HepG2 (cell line): Measurements from ENCODE around the gene FANCE. TPM values are rescaled to one million over a fixed set of nuclear protein-coding genes. Genes with fewer than 3 reads are reported as not detected.

ENCODE experiments used
- AKNA ChIP-seq: sonication (generic); formaldehyde crosslinking; IDR thresholded peaks from 2 replicates; pipeline ENCODE4 v1.4.0; 2020; ENCODE audit warnings: missing genetic modification reagents, borderline replicate concordance
- ATF6 ChIP-seq: sonication (generic); formaldehyde crosslinking; conservative IDR thresholded peaks from 2 replicates; pipeline ENCODE4 v1.4.0; 2020; ENCODE audit warnings: missing genetic modification reagents
- BRD4 ChIP-seq: sonication (generic); formaldehyde crosslinking; IDR thresholded peaks from 2 replicates; pipeline ENCODE4 v1.4.0; 2020; ENCODE audit warnings: missing genetic modification reagents
- CBX1 ChIP-seq: IDR thresholded peaks from one replicate; pipeline ENCODE4 v1.6.1; 2016; ENCODE audit warnings: antibody characterized with exemption, low read depth
- FOXA3 ChIP-seq: IDR thresholded peaks from 2 replicates; pipeline ENCODE4 v1.6.1; 2016; ENCODE audit warnings: missing genetic modification reagents, missing compliant biosample characterization
- HIVEP1 ChIP-seq: sonication (generic); formaldehyde crosslinking; IDR thresholded peaks from 2 replicates; pipeline ENCODE4 v1.4.0; 2020; ENCODE audit warnings: mild to moderate bottlenecking, missing genetic modification reagents
- MED1 ChIP-seq: sonication (generic); formaldehyde crosslinking; IDR thresholded peaks from 2 replicates; pipeline ENCODE4 v1.4.0; 2020; ENCODE audit warnings: missing genetic modification reagents
- MIER2 ChIP-seq: IDR thresholded peaks from 2 replicates; pipeline ENCODE4 v1.6.1; 2016; ENCODE audit warnings: missing biosample characterization, missing genetic modification reagents
- PCBP1 ChIP-seq: fragments of 200-400 bp; formaldehyde crosslinking; IDR thresholded peaks from 2 replicates; pipeline ENCODE4 v1.6.1; 2017; ENCODE audit warnings: mild to moderate bottlenecking, low read depth, low read length, borderline replicate concordance
- PPARG ChIP-seq: conservative IDR thresholded peaks from 2 replicates; pipeline ENCODE4 v1.6.1; 2016; ENCODE audit warnings: missing biosample characterization, missing genetic modification reagents
- YEATS2 ChIP-seq: sonication (generic); formaldehyde crosslinking; IDR thresholded peaks from 2 replicates; pipeline ENCODE4 v1.4.0; 2020; ENCODE audit warnings: missing genetic modification reagents, borderline replicate concordance
- YY1 ChIP-seq: IDR thresholded peaks from 2 replicates; pipeline ENCODE4 v1.6.1; 2011; ENCODE audit warnings: low read length, low read depth, moderate library complexity, mild to moderate bottlenecking; ENCODE audit not compliant: insufficient read depth, insufficient replicate concordance
- ZMAT3 ChIP-seq: sonication (generic); formaldehyde crosslinking; conservative IDR thresholded peaks from 2 replicates; pipeline ENCODE4 v1.7.0; 2021; ENCODE audit warnings: missing genetic modification reagents
- ZNF616 ChIP-seq: sonication (generic); formaldehyde crosslinking; IDR thresholded peaks from 2 replicates; pipeline ENCODE4 v1.5.0; 2020; ENCODE audit warnings: low read depth, mild to moderate bottlenecking, missing genetic modification reagents
- ZZZ3 ChIP-seq: sonication (generic); formaldehyde crosslinking; IDR thresholded peaks from 2 replicates; pipeline ENCODE4 v1.4.0; 2020; ENCODE audit warnings: missing genetic modification reagents, mild to moderate bottlenecking, borderline replicate concordance
- polyA plus RNA-seq, 8 experiments: library from polyadenylated mRNA; depleted of rRNA in 3 of 8; stranded (reverse) in 7 of 8; unstranded in 1 of 8; fragments of >200 nt; fragmentation: Illumina TruSeq in 4 of 8; extraction: Trizol in 4 of 8; gene quantifications; 2 replicates each; pipeline versions ENCODE4 v1.2.1 to v1.2.3, GENCODE V29; 2011 to 2016; ENCODE audit warnings: low read depth in 4 of 8, missing spikeins in 1 of 8, mixed read lengths in 1 of 8; ENCODE audit not compliant: insufficient read depth in 1 of 8
- total RNA-seq, 5 experiments: library from RNA; depleted of rRNA; stranded (reverse); fragments of >200 nt; fragmentation: Illumina TruSeq; extraction: Trizol; gene quantifications; 2 replicates each; pipeline ENCODE4 v1.2.3, GENCODE V29; 2016; ENCODE audit warnings: low read depth in 1 of 5
- TF ChIP-seq, protein P1 (sequence below): sonication (generic); formaldehyde crosslinking; IDR thresholded peaks from 2 replicates; pipeline ENCODE4 v1.4.0; 2020; ENCODE audit warnings: mild to moderate bottlenecking, missing genetic modification reagents

Gene FANCE
- total and polyA plus RNA-seq, 2 of the 13 experiments (the other 11 are each of a cell fraction or from before 2014, with no cell fraction given) = 7.1 to 11.2 TPM

- TF ChIP-seq YEATS2 (CRISPR knock-in tag) = 0 out of 2 replicates have a peak, but pooled peaks have one; percentile 2
- TF ChIP-seq MIER2 (CRISPR knock-in tag) = no peak
- no peak for TF ChIP-seq HIVEP1 (CRISPR knock-in tag)
- peak; percentile 33; the same call in 1 of the 2 replicates for TF ChIP-seq MED1
- peak; percentile 28; the same call in 1 of the 2 replicates for TF ChIP-seq PCBP1
- no peak for TF ChIP-seq CBX1
- TF ChIP-seq YY1 = peak; percentile 37
- no peak; the same call in 1 of the 2 replicates for TF ChIP-seq ATF6 (CRISPR knock-in tag)
- TF ChIP-seq FOXA3 (CRISPR knock-in tag) = no peak
- TF ChIP-seq AKNA (CRISPR knock-in tag) = no peak
- TF ChIP-seq ZNF616 (CRISPR knock-in tag) = no peak
- peak; percentile 40; the same call in 1 of the 2 replicates for TF ChIP-seq ZMAT3 (CRISPR knock-in tag)
- TF ChIP-seq PPARG = no peak
- no peak for TF ChIP-seq ZZZ3 (CRISPR knock-in tag)
- no peak; the same call in 1 of the 2 replicates for TF ChIP-seq BRD4 (CRISPR knock-in tag)
- TF ChIP-seq, protein P1, sequence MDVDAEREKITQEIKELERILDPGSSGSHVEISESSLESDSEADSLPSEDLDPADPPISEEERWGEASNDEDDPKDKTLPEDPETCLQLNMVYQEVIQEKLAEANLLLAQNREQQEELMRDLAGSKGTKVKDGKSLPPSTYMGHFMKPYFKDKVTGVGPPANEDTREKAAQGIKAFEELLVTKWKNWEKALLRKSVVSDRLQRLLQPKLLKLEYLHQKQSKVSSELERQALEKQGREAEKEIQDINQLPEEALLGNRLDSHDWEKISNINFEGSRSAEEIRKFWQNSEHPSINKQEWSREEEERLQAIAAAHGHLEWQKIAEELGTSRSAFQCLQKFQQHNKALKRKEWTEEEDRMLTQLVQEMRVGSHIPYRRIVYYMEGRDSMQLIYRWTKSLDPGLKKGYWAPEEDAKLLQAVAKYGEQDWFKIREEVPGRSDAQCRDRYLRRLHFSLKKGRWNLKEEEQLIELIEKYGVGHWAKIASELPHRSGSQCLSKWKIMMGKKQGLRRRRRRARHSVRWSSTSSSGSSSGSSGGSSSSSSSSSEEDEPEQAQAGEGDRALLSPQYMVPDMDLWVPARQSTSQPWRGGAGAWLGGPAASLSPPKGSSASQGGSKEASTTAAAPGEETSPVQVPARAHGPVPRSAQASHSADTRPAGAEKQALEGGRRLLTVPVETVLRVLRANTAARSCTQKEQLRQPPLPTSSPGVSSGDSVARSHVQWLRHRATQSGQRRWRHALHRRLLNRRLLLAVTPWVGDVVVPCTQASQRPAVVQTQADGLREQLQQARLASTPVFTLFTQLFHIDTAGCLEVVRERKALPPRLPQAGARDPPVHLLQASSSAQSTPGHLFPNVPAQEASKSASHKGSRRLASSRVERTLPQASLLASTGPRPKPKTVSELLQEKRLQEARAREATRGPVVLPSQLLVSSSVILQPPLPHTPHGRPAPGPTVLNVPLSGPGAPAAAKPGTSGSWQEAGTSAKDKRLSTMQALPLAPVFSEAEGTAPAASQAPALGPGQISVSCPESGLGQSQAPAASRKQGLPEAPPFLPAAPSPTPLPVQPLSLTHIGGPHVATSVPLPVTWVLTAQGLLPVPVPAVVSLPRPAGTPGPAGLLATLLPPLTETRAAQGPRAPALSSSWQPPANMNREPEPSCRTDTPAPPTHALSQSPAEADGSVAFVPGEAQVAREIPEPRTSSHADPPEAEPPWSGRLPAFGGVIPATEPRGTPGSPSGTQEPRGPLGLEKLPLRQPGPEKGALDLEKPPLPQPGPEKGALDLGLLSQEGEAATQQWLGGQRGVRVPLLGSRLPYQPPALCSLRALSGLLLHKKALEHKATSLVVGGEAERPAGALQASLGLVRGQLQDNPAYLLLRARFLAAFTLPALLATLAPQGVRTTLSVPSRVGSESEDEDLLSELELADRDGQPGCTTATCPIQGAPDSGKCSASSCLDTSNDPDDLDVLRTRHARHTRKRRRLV (CRISPR knock-in tag) = no peak
These were observed 44.1 kb downstream of the FANCE start (continued) for GRCh38 chr6:35496036-35496840.
